ENCODE measurements around the gene HP1BP3. TPM values are rescaled to one million over a fixed set of nuclear protein-coding genes. Genes with fewer than 3 reads are reported as not detected.

The HP1BP3 gene
- total RNA-seq, 2 donors from 2014 or later, result 156 to 252 TPM

DNA sequence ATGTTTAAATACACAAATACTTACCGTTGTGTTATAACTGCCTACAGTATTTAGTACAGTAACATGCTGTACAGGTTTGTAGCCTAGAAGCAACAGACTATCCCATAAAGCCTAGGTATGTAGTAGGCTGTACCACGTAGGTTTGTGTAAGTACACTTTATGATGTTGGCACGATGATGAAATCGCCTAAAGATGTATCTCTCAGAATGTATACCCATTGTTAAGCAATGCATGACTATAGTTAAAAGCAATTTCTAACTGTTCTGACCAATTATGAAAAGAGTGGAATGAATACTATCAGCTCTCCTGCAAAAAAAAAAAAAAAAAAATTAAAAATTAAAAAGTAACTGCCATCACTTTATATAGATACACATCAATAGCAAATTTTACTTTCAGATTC is 11.4 kb downstream of the HP1BP3 start:
- no peak for DNase-seq (ENCODE audit: low spot score)
- H3K9me3 ChIP-seq, result no peaks in the 10 kb centered on the region
- H3K4me3 ChIP-seq, result no peak overlapping the region
- 67% methylated on average over 4 of the region's 4 CpGs for WGBS
- TF ChIP-seq POLR2AphosphoS5 (IDR thresholded peaks at IDR 0.05) (no peak), POLR2A (IDR thresholded peaks at IDR 0.05) (no peak)
- TF ChIP-seq, protein P1, sequence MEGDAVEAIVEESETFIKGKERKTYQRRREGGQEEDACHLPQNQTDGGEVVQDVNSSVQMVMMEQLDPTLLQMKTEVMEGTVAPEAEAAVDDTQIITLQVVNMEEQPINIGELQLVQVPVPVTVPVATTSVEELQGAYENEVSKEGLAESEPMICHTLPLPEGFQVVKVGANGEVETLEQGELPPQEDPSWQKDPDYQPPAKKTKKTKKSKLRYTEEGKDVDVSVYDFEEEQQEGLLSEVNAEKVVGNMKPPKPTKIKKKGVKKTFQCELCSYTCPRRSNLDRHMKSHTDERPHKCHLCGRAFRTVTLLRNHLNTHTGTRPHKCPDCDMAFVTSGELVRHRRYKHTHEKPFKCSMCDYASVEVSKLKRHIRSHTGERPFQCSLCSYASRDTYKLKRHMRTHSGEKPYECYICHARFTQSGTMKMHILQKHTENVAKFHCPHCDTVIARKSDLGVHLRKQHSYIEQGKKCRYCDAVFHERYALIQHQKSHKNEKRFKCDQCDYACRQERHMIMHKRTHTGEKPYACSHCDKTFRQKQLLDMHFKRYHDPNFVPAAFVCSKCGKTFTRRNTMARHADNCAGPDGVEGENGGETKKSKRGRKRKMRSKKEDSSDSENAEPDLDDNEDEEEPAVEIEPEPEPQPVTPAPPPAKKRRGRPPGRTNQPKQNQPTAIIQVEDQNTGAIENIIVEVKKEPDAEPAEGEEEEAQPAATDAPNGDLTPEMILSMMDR (IDR thresholded peaks at IDR 0.05), result no peak
- H3K27ac ChIP-seq, result no peak overlapping the region
- intact Hi-C loops (cut with DNase I), result no loop called here
- no peaks in the 10 kb centered on the region for H3K27me3 ChIP-seq (replicated peaks; ENCODE audit: insufficient read depth)
- no peaks in the 10 kb centered on the region for H3K4me1 ChIP-seq (replicated peaks)
- peaks cover 0 to under 1% of the 10 kb centered on the region in 2 donors for H3K36me3 ChIP-seq

DNA sequence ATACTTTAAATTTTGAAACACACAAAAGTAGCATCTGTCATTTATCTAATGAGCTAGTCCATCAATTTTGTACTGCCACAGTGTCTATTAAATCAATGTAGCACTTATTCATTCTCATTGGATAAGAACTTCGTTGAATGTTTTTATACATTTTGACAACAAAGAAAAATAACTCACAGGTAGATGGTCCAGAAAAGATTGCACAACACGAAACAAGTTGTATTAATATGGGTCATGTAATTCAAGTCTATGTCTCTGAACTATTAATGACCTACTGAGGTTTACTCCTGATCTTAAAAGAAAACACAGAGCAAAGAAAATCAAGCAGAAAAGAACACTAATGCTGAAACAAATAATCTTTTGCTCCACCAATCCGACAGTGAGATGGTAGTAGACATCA is 15.3 kb downstream of the HP1BP3 start:
- intact Hi-C loops (cut with DNase I), result no loop called here
- Histone ChIP-seq H3K27ac (no peak overlapping the region), H3K4me1 (replicated peaks) (no peaks in the 10 kb centered on the region), H3K4me3 (no peak overlapping the region), H3K9me3 (no peaks in the 10 kb centered on the region), H3K36me3 (peaks cover 4 to 8% of the 10 kb centered on the region in 2 donors), H3K27me3 (replicated peaks; ENCODE audit: insufficient read depth) (no peaks in the 10 kb centered on the region)
- no peak for DNase-seq (ENCODE audit: low spot score)
- no peak for TF ChIP-seq POLR2AphosphoS5 (IDR thresholded peaks at IDR 0.05)
- no peak for TF ChIP-seq POLR2A (IDR thresholded peaks at IDR 0.05)
- TF ChIP-seq, protein P1 (IDR thresholded peaks at IDR 0.05), result no peak
- WGBS, result 90% methylated on average over 3 of the region's 3 CpGs

DNA sequence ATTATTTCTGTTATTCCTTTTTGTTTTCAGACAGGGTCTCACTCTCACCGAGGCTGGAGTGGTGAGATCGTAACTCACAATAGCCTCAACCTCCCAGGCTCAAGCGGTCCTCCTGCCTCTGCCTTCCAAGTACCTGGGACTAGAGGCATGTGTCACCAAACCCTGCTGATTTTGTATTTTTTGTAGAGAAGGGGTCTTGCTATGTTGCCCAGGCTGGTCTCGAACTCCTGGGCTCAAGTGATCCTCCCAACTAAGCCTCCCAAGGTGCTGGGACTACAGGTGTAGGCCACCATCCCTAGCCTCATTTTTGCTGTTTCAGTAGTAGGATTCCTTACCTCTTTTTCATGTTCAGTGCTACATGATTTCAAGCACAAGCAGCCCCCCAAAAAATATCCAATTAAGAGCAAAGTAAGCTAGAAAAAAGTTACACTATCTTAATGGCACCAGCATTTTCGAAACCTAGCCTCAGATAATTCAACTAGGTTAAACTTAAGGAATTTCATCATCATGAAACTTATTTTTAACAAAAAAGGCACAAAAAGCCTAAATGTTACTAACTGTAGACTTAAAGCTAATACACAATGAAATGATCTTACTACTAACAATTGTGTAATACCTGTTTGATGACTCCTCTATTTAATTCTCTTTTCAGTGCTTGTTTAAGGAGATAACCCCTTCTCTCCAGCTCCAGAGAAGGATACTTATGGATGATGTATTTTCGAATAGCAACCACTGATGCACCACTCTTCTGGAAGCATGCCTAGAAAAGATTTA is 16.6 kb downstream of the HP1BP3 start:
- no peak for DNase-seq (ENCODE audit: low spot score)
- TF ChIP-seq POLR2AphosphoS5 (IDR thresholded peaks at IDR 0.05), result no peak
- no peak for TF ChIP-seq POLR2A (IDR thresholded peaks at IDR 0.05)
- TF ChIP-seq, protein P1 (IDR thresholded peaks at IDR 0.05), result no peak
- Histone ChIP-seq H3K4me3 (no peak overlapping the region), H3K36me3 (peaks cover 4 to 10% of the 10 kb centered on the region in 2 donors), H3K9me3 (no peaks in the 10 kb centered on the region), H3K4me1 (replicated peaks) (no peaks in the 10 kb centered on the region), H3K27ac (no peak overlapping the region), H3K27me3 (replicated peaks; ENCODE audit: insufficient read depth) (no peaks in the 10 kb centered on the region)
- intact Hi-C loops (cut with DNase I), result no loop called here
- 96% methylated on average over 6 of the region's 6 CpGs for WGBS

DNA sequence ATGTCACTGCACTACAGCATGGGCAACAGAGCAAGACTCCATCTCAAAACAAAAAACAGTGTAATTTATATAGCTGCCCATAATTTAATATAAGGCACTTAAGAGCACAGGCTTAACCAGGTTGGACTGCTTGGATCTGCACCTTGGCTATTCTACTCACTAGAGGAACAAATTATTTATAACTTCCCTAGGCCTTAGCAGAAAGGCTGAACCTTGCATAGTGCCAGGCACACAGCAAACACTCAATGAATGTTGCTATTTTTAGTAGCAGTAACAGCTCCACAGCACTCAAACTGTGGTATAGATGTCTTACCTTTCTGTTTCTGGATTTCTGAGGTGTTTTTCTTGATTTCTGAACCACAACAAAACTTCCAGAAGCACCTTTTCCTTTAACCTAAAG is 19.8 kb downstream of the HP1BP3 start:
- Histone ChIP-seq H3K27ac (no peak overlapping the region), H3K4me1 (replicated peaks) (no peaks in the 10 kb centered on the region), H3K4me3 (no peak overlapping the region), H3K9me3 (no peaks in the 10 kb centered on the region), H3K36me3 (peaks cover 9 to 15% of the 10 kb centered on the region in 2 donors), H3K27me3 (replicated peaks; ENCODE audit: insufficient read depth) (no peaks in the 10 kb centered on the region)
- intact Hi-C loops (cut with DNase I), result no loop called here
- TF ChIP-seq, protein P1 (IDR thresholded peaks at IDR 0.05), result no peak
- TF ChIP-seq POLR2AphosphoS5 (IDR thresholded peaks at IDR 0.05) (no peak), POLR2A (IDR thresholded peaks at IDR 0.05) (no peak)
- no peak for DNase-seq (ENCODE audit: low spot score)

DNA sequence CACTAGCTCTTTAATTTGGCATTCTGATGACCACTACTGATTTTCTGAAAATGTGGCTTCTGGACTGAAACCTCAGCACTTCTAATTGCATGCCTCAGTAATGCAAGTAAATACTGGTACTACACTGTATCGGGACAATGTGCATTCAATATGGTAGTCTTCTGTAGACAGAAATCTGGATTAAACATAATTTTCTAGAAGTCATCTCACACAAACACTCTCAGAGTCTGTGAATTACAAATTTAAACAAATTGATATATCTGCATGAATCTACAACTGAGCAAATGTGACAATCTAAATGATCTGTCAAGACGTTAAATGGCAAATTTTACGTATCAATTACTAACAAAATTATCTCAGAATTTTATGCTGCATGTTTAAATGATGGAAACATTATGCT is 23.7 kb downstream of the HP1BP3 start:
- intact Hi-C loops (cut with DNase I), result no loop called here
- TF ChIP-seq POLR2A (IDR thresholded peaks at IDR 0.05) (no peak), POLR2AphosphoS5 (IDR thresholded peaks at IDR 0.05) (no peak)
- TF ChIP-seq, protein P1 (IDR thresholded peaks at IDR 0.05), result no peak
- 96% methylated on average over 3 of the region's 3 CpGs for WGBS
- Histone ChIP-seq H3K36me3 (peaks cover 11 to 18% of the 10 kb centered on the region in 2 donors), H3K9me3 (no peaks in the 10 kb centered on the region), H3K27ac (no peak overlapping the region), H3K4me3 (no peak overlapping the region), H3K4me1 (replicated peaks) (no peaks in the 10 kb centered on the region), H3K27me3 (replicated peaks; ENCODE audit: insufficient read depth) (no peaks in the 10 kb centered on the region)
- DNase-seq (ENCODE audit: low spot score), result no peak
